AG04449 (cell line): ENCODE data around the gene TPD52L1.

ENCODE experiments used
- CTCF ChIA-PET: fragments of 350-600 bp; formaldehyde crosslinking; extraction: SDS; loops from one replicate; lab custom pipeline; 2021; ENCODE audit warnings: antibody characterized with exemption; lab: Yijun Ruan, JAX
- POLR2A ChIA-PET: fragments of 400-600, 350-600 bp; formaldehyde crosslinking; extraction: SDS; loops from one replicate; lab custom pipeline; 2020; ENCODE audit warnings: antibody characterized with exemption, inconsistent platforms; lab: Yijun Ruan, JAX
- DNase-seq: peaks from one replicate; pipeline ENCODE4 v3.0.0-alpha.2; 2010; ENCODE audit warnings: low read depth, low spot score
- H3K4me3 ChIP-seq: 2 replicates; pipeline ENCODE4 v1.5.1; 2011; ENCODE audit warnings: low read depth, mild to moderate bottlenecking, control low read depth, low read length
- TF ChIP-seq, protein P1 (sequence below): IDR thresholded peaks from one replicate; pipeline ENCODE4 v1.5.1; 2011; ENCODE audit warnings: mild to moderate bottlenecking, moderate library complexity, low read length, control low read depth, inconsistent platforms; ENCODE audit not compliant: insufficient read depth; ENCODE audit errors: missing control alignments

Gene TPD52L1

DNA sequence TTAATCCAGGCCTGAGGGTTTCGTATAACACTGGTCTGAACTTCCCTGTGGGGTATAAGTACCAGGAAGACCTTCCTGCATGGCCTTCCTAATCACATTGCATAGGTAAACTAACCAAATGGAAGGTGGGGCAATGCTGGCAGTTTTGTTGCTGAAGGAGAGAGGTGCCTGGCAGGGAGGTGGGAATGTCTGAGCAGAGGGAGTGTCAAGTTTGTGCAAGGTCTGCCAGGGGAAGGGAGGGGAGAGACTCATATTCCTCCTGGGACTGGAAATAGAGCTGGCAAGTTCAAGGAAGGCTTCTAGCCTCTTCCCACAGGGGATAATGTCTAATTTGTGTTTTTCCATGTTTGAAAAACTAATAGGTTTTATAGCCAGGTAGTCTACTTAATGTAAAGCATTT lies 77.6 kb downstream of the TPD52L1 start:
- TF ChIP-seq, protein P1, sequence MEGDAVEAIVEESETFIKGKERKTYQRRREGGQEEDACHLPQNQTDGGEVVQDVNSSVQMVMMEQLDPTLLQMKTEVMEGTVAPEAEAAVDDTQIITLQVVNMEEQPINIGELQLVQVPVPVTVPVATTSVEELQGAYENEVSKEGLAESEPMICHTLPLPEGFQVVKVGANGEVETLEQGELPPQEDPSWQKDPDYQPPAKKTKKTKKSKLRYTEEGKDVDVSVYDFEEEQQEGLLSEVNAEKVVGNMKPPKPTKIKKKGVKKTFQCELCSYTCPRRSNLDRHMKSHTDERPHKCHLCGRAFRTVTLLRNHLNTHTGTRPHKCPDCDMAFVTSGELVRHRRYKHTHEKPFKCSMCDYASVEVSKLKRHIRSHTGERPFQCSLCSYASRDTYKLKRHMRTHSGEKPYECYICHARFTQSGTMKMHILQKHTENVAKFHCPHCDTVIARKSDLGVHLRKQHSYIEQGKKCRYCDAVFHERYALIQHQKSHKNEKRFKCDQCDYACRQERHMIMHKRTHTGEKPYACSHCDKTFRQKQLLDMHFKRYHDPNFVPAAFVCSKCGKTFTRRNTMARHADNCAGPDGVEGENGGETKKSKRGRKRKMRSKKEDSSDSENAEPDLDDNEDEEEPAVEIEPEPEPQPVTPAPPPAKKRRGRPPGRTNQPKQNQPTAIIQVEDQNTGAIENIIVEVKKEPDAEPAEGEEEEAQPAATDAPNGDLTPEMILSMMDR = no peak
- ChIA-PET CTCF (interaction anchor here (1.0 to 1.2 kb wide), 2 partner anchors 22 to 39 kb away, joined by 3 read pairs; no protein-coding TSS in a partner anchor), POLR2A (no interaction called here)

DNA sequence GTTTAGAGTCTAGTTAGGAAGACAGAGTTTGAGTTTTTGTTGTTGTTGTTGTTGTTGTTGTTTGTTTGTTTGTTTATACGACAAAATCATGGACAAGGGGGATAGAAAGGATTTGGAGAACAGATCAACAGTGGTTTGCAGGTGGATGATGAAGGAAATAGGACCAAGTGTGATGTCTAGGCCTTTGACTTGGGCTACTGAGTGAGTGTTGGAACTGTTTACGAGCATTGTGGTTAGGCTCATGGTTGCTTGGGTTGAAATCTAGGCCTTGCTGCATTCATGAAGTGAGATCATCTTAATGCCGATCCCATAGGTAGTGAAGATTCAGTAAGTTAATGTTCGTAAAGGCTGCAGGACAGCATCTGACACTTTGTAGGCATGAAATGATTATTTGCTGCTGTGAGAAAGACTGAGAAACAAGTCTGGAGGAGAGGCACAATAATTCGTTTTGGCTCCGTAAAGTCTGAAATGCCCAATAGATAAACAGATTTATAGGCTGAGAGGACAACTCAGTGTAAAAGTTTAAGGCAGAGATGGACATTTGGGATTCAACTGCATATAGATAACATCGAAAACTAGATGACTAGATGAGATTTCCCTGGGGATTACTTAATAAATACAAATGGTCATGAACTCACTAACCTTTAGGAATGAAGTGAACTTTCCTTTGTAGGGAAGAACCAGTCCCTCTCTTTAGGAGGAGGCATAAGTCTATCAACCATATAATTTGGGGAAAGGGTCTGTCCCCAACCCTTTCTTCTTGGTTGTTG lies 78.2 kb downstream of the TPD52L1 start:
- POLR2A ChIA-PET = no interaction called here
- DNase-seq = no peak
- TF ChIP-seq, protein P1 = no peak
- CTCF ChIA-PET = no interaction called here
- H3K4me3 ChIP-seq = no peak overlapping the region

More for the DNA sequence above, 77.6 kb downstream of the TPD52L1 start:
- DNase-seq = no peak
- H3K4me3 ChIP-seq = no peak overlapping the region

DNA sequence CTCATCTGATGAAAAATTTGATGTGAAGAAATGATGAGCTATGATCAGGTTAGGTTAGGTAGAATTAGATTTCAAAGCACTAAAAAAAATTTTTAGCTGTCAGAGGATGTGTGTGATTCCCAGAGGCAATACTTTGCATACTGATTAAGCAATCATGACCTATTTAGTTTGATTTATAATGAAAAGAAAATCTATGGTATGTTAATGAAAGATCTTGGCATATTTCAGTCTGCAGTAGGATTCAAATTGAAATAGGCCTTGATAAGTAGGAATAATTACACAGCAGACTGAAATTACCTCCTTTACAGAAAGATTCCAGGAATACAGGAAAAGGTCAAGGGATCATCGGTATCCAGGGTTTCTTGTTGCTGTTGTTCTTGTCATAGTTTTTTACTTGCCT lies 78.9 kb downstream of the TPD52L1 start:
- TF ChIP-seq, protein P1 = no peak
- DNase-seq = peak; percentile 59
- ChIA-PET POLR2A (no interaction called here), CTCF (no interaction called here)
- H3K4me3 ChIP-seq = no peak overlapping the region

DNA sequence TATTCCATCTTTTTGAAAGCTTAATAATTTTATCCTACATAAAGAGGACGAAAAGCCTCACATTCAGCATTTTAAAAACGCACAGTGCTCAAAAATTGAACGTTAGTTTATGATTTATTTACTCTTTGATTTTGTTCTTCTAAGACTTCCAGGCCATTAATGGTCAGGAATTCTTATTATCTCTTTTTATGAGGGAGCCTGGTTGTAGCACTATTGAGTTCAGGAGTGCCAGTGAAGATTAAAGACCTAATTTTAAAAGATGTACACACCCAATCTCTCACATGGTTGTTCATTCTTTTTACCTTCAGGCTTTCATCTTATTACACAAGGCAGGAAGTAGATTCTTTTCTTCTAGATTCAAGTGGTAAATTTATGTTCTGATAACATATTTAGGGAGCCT lies 79.6 kb downstream of the TPD52L1 start:
- ChIA-PET CTCF (no interaction called here), POLR2A (no interaction called here)
- TF ChIP-seq, protein P1 = no peak
- DNase-seq = no peak
- no peak overlapping the region for H3K4me3 ChIP-seq

DNA sequence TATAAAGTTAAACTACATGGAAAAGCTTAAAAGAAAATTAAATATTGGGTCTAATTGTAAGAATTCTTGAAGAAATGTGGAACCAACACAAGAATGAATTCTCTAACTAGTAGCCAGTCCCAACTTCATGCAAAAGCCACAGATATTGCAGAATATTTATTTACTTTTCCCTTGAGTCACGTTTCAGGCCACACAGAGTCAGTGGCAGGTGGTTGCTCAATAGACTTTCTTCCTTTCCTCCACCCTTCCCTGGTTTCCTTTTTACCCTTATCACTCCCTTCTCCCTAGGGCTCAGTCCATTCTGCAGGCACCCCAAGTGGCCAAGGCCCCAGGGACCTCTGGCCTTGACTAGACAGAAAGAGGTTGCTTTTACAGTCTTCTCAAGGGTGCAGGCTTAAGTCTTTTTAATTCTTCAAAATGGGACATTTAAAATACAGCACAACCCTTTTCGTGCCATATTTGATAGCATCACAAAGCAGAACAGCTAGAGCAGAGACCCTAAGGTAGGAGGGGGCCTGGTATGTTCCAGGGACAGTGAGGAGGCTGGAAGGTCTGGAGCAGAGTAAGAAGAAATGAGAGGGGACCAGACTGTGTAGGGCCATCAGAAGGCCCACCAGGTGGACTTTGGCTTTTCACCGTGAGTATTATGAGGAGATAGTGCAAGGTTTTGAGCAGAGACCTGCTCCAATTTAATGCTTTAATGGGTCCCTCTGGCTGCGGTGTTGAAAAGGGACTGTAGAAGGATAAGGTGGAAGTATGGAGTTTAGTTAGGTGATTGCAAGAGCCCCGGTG lies 83.2 kb downstream of the TPD52L1 start:
- ChIA-PET CTCF (interaction anchor here (1.1 kb wide), 1 partner anchor 34 kb away, joined by 3 read pairs; no protein-coding TSS in a partner anchor), POLR2A (interaction anchor here (0.6 kb wide), 2 partner anchors 26 to 39 kb away, joined by 3 read pairs; no protein-coding TSS in a partner anchor)
- H3K4me3 ChIP-seq = no peak overlapping the region
- TF ChIP-seq, protein P1 = no peak
- no peak for DNase-seq

DNA sequence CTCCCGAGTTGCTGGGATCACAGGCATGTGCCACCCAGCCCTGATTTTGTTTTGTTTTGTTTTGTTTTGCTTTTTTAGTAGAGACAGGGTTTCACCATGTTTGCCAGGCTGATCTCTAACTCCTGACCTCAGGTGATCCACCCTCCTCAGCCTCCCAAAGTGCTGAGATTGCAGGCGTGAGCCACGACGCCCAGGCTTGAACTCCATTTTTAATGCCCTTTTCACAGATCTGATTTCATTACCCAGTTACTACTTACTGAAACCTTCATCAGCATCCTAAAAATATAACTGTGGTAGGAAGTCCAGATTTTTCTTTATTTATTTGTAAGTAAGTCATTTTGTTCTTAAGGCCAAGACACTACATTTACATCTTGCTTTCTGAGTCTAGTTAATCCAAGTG lies 84.2 kb downstream of the TPD52L1 start:
- POLR2A ChIA-PET = no interaction called here

More for the DNA sequence above, 84.2 kb downstream of the TPD52L1 start:
- TF ChIP-seq, protein P1 = no peak
- CTCF ChIA-PET = no interaction called here
- H3K4me3 ChIP-seq = no peak overlapping the region
- no peak for DNase-seq
